CD14-positive monocyte (primary cell): Measurements from ENCODE around the gene MSS51. TPM values are rescaled to one million over a fixed set of nuclear protein-coding genes. Genes with fewer than 3 reads are reported as not detected.
A peak's percentile ranks its signal among the peaks of the same experiment; 100 is the strongest.

Experiments
- DNase-seq, 3 donors: peaks; one replicate each; pipeline ENCODE4 v3.0.0-alpha.2; 2011 to 2022
- H2AFZ ChIP-seq: 2 replicates; pipeline ENCODE4 v1.6.0; 2012; ENCODE audit warnings: mild to moderate bottlenecking, low read depth, low read length, inconsistent platforms; ENCODE audit not compliant: insufficient read depth, poor library complexity, severe bottlenecking
- H3K27ac ChIP-seq, 2 donors: 1 replicate in 1 of 2; 2 replicates in 1 of 2; pipeline ENCODE4 v1.5.1; 2012 to 2013; ENCODE audit warnings: low read length in 2 of 2, control low read depth in 1 of 2, inconsistent platforms in 1 of 2, low read depth in 1 of 2, mild to moderate bottlenecking in 1 of 2
- H3K27me3 ChIP-seq, 2 donors: one replicate each; pipeline versions ENCODE4 v1.6.0 to v1.6.1; 2011 to 2013; ENCODE audit warnings: low read length in 2 of 2; ENCODE audit not compliant: control insufficient read depth in 2 of 2, insufficient read depth in 2 of 2
- H3K36me3 ChIP-seq, 2 donors: replicated peaks in 1 of 2; 1 replicate in 1 of 2; 2 replicates in 1 of 2; pipeline versions ENCODE4 v1.5.1 to v1.6.1; 2012 to 2013; ENCODE audit warnings: low read length in 2 of 2, control low read depth in 1 of 2, inconsistent platforms in 1 of 2, mild to moderate bottlenecking in 1 of 2; ENCODE audit not compliant: insufficient read depth in 2 of 2, control insufficient read depth in 1 of 2
- H3K4me1 ChIP-seq, 2 donors: 1 replicate in 1 of 2; 2 replicates in 1 of 2; pipeline versions ENCODE4 v1.5.1 to v1.6.1; 2012 to 2013; ENCODE audit warnings: low read length in 2 of 2, control low read depth in 1 of 2, inconsistent platforms in 1 of 2, mild to moderate bottlenecking in 1 of 2, moderate library complexity in 1 of 2; ENCODE audit not compliant: insufficient read depth in 2 of 2, control insufficient read depth in 1 of 2
- H3K4me2 ChIP-seq: replicated peaks from 2 replicates; pipeline ENCODE3; 2012; ENCODE audit warnings: low read length, moderate library complexity, mild to moderate bottlenecking; ENCODE audit not compliant: poor library complexity, severe bottlenecking; ENCODE audit errors: extremely low read depth
- H3K4me3 ChIP-seq, 3 experiments: fragments of 200-600 bp in 1 of 3; sonication (generic) in 1 of 3; replicated peaks in 1 of 3; 1 replicate in 2 of 3; 2 replicates in 1 of 3; pipeline ENCODE4 v1.5.1; 2011 to 2013; ENCODE audit warnings: low read length in 3 of 3, mild to moderate bottlenecking in 3 of 3, control low read depth in 2 of 3, low read depth in 2 of 3, inconsistent platforms in 1 of 3, moderate library complexity in 1 of 3
- H3K79me2 ChIP-seq: 2 replicates; pipeline ENCODE4 v1.6.0; 2012; ENCODE audit warnings: mild to moderate bottlenecking, control low read depth, inconsistent platforms, low read length, moderate library complexity; ENCODE audit not compliant: insufficient read depth
- H3K9ac ChIP-seq: 2 replicates; pipeline ENCODE4 v1.6.0; 2017; ENCODE audit warnings: low read length, mild to moderate bottlenecking; ENCODE audit not compliant: insufficient read depth, poor library complexity, severe bottlenecking
- H3K9me3 ChIP-seq, 2 donors: replicated peaks in 1 of 2; 1 replicate in 1 of 2; 2 replicates in 1 of 2; pipeline versions ENCODE4 v1.5.1 to v1.6.1; 2012 to 2013; ENCODE audit warnings: low read length in 2 of 2, control low read depth in 1 of 2; ENCODE audit not compliant: control insufficient read depth in 1 of 2, insufficient read depth in 1 of 2
- H4K20me1 ChIP-seq: 2 replicates; pipeline ENCODE4 v1.6.0; 2012; ENCODE audit warnings: mild to moderate bottlenecking, low read length, control low read depth, moderate library complexity; ENCODE audit not compliant: insufficient read depth
- H3K27ac Mint-ChIP-seq, 7 donors: one replicate each; pipeline ENCODE4 v1.8.0; 2020; ENCODE audit warnings: mild to moderate bottlenecking in 7 of 7, mixed read lengths in 7 of 7, moderate library complexity in 6 of 7, inconsistent platforms in 2 of 7
- H3K27me3 Mint-ChIP-seq, 3 donors: one replicate each; pipeline ENCODE4 v1.8.0; 2021 to 2022; ENCODE audit warnings: low read depth in 3 of 3, mild to moderate bottlenecking in 3 of 3, mixed read lengths in 3 of 3, moderate library complexity in 3 of 3, inconsistent platforms in 1 of 3
- H3K36me3 Mint-ChIP-seq, 2 donors: one replicate each; pipeline ENCODE4 v1.8.0; 2020; ENCODE audit warnings: mixed read lengths in 2 of 2, inconsistent platforms in 1 of 2, mild to moderate bottlenecking in 1 of 2
- H3K4me1 Mint-ChIP-seq: one replicate; pipeline ENCODE4 v1.8.0; 2020; ENCODE audit warnings: mild to moderate bottlenecking, mixed read lengths
- H3K4me3 Mint-ChIP-seq, 2 donors: one replicate each; pipeline ENCODE4 v1.8.0; 2020; ENCODE audit warnings: mild to moderate bottlenecking in 2 of 2, mixed read lengths in 2 of 2, moderate library complexity in 1 of 2
- H3K9me3 Mint-ChIP-seq, 7 donors: one replicate each; pipeline ENCODE4 v1.8.0; 2020 to 2022; ENCODE audit warnings: mixed read lengths in 7 of 7, mild to moderate bottlenecking in 6 of 7, moderate library complexity in 6 of 7, inconsistent platforms in 2 of 7
- CTCF ChIP-seq: fragments of 200-600 bp; IDR thresholded peaks from one replicate; pipeline ENCODE4 v1.8.0; 2022; ENCODE audit warnings: antibody characterized with exemption, mild to moderate bottlenecking
- WGBS: methylation state at CpG from one replicate; pipeline ENCODE4 v1.1.5; 2013; ENCODE audit warnings: missing lambda C conversion rate; ENCODE audit not compliant: insufficient coverage; 5-methylcytosine and 5-hydroxymethylcytosine counted together
- intact Hi-C, 2 donors: fragments of 100-400 bp; cut with micrococcal nuclease; formaldehyde crosslinking; loops; one replicate each; pipeline versions ENCODE4 v1.15.0 to v1.15.1; 2023
- polyA plus RNA-seq, 3 donors: library from polyadenylated mRNA; depleted of rRNA in 1 of 3; unstranded in 2 of 3; stranded (reverse) in 1 of 3; fragments of 300-500 nt in 2 of 3; fragments of >200 nt in 1 of 3; fragmentation: Illumina TruSeq in 2 of 3; gene quantifications; 1 replicate in 2 of 3; 2 replicates in 1 of 3; pipeline ENCODE4 v1.2.3, GENCODE V29; 2012 to 2021

MSS51 gene
- polyA plus RNA-seq, 3 donors, result 4.9 TPM; not detected in 2

- Mint-ChIP-seq H3K27me3 (peaks cover 0 to 1% (median 0%) of the 10 kb centered on the region in 3 donors), H3K36me3 (peaks cover 43 to 68% of the 10 kb centered on the region in 2 donors), H3K9me3 (peaks cover 0 to 2% (median 0%) of the 10 kb centered on the region in 7 donors), H3K27ac (peak overlapping the region in 1 of 7 donors; percentile 43), H3K4me3 (no peak overlapping the region), H3K4me1 (no peaks in the 10 kb centered on the region)
- intact Hi-C loops, result no loop called here
- Histone ChIP-seq H3K4me3 (no peak overlapping the region), H3K79me2 (no peaks in the 10 kb centered on the region), H3K4me1 (no peaks in the 10 kb centered on the region), H3K27ac (no peak overlapping the region), H2AFZ (no peak overlapping the region), H3K4me2 (no peak overlapping the region), H3K27me3 (no peaks in the 10 kb centered on the region), H3K36me3 (peaks cover 33 to 83% of the 10 kb centered on the region in 2 donors), H3K9ac (no peak overlapping the region), H4K20me1 (no peaks in the 10 kb centered on the region), H3K9me3 (no peaks in the 10 kb centered on the region)
- 91% methylated on average over 3 of the region's 6 CpGs for WGBS
- TF ChIP-seq CTCF, result no peak
- no peak for DNase-seq
Measured at GRCh38 chr10:73459683-73460314, 26.4 kb upstream of the MSS51 start.

DNA sequence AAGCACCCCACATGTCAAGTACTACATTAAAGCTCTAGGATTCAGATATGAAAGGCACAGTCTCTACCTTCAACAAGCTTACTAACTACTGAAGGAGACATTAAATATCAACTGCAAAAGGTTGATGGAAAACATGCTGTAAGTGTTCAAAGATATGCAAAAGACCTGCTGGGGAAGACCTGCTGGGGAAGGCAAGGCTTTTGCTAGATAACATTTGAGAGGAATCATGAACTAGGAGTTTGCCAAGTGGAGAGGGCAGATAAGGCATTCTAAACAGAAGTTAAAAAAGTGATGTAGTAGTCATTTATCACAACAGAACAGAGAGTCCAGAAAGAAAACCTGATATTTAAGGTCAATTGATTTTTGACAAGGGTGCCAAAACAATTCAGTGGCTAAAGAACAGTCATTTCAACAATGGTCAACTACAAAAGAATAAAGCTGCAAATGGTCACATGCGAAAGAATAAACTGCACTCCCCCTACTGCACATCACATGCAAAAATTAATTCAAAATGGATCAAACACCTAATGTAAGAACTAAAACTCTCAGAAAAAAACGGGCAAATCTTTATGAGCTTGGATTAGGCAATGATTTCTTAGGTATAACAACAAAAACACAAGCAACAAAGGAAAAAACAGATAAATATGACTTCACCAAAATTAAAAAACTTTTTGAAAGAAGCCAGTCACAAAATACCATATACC, 23.0 kb upstream of the MSS51 start:
- Histone ChIP-seq H3K79me2 (no peaks in the 10 kb centered on the region), H3K9me3 (no peaks in the 10 kb centered on the region), H3K9ac (no peak overlapping the region), H4K20me1 (no peaks in the 10 kb centered on the region), H3K27ac (no peak overlapping the region), H3K4me1 (no peaks in the 10 kb centered on the region), H3K27me3 (no peaks in the 10 kb centered on the region), H2AFZ (no peak overlapping the region), H3K36me3 (peaks cover 30 to 79% of the 10 kb centered on the region in 2 donors), H3K4me3 (no peak overlapping the region), H3K4me2 (no peak overlapping the region)
- Mint-ChIP-seq H3K27ac (no peak overlapping the region), H3K4me1 (no peaks in the 10 kb centered on the region), H3K36me3 (peaks cover 43 to 58% of the 10 kb centered on the region in 2 donors), H3K27me3 (no peaks in the 10 kb centered on the region), H3K4me3 (no peak overlapping the region), H3K9me3 (peaks cover 0 to 2% (median 0%) of the 10 kb centered on the region in 7 donors)
- intact Hi-C loops, result no loop called here
- DNase-seq, result no peak
- 100% methylated on average over 1 of the region's 2 CpGs for WGBS
- no peak for TF ChIP-seq CTCF
